GM12801 (cell line): ENCODE data around the gene ZDHHC22.

Experiments
- TF ChIP-seq, protein P1 (sequence below): IDR thresholded peaks from one replicate; pipeline ENCODE4 v1.5.1; 2011; ENCODE audit warnings: control low read depth; ENCODE audit not compliant: insufficient read length; ENCODE audit errors: extremely low read depth

Gene ZDHHC22

DNA sequence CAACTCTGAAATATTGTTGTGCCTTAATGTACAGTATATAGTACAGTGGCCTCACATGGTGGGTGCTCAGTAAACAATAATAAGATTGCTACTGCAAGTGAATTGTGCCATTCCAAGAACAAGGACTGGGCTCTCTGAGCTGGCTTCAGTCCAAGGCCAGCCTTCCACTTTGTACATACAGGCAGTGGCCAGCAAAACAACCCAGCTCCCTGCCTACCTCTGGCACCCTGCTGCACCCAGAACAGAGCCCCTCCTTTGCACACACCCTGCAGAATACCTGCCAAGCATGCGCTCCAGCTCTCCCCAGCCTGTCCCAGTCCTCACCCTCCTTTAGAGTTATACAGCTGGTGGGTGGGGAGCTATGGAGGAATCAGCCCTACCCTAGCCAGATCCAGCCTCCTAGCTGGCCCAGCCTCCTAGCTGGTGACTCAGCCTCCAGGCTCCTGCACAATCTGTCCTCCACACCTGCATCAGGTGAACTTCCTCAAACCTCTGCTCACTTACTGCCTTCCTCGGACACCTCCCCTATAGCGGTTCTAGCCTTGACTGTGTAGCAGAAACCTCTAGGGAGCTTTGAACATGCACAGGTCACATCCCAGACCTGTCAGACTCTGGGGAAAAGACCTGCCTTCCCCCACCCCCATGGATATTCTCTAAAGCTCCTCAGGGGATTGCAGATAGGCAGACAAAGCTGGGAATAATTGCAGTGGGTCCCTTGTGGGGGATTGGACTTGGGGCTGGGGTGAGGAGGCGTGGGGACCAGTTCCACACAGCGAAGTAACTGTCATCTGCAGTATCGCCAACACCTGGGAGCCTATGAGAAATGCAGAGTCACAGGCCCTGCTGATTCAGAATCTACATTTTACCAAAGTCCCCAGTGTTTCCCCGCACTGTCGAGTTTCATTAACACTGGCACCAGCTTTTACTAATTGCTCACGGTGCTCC lies 17.9 kb downstream of the ZDHHC22 start:
- TF ChIP-seq, protein P1, sequence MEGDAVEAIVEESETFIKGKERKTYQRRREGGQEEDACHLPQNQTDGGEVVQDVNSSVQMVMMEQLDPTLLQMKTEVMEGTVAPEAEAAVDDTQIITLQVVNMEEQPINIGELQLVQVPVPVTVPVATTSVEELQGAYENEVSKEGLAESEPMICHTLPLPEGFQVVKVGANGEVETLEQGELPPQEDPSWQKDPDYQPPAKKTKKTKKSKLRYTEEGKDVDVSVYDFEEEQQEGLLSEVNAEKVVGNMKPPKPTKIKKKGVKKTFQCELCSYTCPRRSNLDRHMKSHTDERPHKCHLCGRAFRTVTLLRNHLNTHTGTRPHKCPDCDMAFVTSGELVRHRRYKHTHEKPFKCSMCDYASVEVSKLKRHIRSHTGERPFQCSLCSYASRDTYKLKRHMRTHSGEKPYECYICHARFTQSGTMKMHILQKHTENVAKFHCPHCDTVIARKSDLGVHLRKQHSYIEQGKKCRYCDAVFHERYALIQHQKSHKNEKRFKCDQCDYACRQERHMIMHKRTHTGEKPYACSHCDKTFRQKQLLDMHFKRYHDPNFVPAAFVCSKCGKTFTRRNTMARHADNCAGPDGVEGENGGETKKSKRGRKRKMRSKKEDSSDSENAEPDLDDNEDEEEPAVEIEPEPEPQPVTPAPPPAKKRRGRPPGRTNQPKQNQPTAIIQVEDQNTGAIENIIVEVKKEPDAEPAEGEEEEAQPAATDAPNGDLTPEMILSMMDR: no peak

DNA sequence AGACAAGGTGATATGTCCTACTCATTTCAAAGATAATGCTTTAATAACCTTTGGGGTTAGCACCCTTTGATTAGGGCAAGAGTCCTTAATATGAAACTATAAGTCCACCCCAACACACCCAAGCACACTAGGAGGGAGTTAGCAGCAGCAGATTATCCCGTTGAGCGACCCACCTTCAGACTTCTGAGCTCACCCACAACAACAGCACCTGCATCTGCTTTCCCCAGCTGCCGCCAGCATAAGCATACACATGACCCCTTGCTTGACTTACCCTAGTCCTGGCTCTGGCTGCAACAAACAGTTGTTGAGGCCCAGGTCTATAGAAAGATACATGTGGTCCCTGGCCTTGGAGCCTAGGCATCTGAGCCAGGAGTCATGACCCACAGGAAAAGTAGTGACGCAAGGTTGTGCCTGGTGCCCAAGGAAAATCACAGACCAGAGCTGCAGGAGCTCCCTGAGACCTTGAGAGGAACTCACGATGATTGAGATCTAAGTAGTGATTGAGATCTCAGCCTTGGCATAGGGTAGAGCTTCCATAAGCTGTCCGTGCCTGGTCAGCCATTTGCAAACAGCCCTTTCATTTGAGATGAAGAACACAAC lies 19.0 kb downstream of the ZDHHC22 start:
- TF ChIP-seq, protein P1: no peak

DNA sequence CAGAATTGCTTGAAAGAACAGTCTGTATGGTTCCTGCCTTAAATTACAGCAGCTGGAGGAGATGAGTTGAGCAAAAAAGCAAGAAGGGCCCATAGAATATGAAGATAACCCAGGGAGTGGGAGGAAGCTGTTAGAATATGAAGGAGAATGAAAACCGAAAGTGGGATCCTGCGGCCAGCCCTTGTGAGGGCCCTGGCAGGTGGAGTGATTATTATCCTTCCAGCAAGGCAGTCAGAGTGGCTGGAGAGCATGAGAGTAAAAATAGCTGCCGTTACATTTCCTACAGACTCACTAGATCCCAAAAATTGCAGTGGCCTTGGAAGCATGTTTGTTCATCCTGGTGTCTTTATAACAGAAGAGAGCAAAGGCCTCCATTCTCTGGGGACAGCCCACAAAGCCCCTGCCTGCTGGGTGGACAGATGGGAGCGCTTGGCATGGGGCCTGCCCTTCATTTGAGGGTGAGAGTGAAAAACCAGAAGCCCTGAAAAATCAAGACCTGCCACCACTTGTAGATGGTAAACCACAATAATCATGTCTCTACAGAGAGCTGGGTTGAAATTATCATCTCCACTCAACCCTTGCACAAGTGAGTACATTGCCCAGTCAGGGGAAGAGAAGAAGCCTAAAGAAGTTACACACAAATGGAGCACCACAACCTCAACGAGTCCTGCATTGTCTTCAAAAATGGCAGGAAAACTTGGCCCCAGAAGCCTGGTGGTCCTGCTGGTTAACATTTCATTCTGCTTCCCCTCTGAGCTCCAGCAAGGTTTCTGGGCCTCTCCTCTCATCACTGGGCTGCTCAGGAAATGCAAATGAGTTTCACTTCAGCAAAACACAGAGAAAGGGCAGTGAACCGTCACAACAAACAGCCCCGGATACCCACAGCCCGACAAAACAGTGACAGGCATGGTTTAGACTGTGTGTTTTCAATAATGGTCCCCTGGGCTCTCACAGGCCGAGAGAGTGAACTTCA lies 20.5 kb downstream of the ZDHHC22 start:
- TF ChIP-seq, protein P1: no peak

DNA sequence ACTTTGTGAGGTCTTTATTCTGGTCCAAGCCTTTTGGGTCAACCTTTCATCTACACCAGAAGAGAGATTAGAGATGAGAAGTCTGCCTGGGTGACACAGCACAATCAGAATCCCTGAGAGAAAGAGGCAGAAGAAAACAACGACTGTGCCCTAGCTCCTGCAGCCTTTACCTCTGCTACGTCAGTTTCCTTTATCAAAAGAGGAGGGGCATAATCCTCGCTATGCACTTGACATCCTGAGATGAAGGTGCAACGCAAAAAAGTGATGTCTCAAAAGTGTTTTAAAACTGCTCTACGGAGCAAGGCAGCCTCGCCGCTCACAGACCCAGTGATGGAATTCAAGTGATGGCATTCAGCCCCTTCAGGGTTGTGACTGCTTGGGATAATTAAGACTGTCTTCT lies 21.7 kb downstream of the ZDHHC22 start:
- TF ChIP-seq, protein P1: no peak

DNA sequence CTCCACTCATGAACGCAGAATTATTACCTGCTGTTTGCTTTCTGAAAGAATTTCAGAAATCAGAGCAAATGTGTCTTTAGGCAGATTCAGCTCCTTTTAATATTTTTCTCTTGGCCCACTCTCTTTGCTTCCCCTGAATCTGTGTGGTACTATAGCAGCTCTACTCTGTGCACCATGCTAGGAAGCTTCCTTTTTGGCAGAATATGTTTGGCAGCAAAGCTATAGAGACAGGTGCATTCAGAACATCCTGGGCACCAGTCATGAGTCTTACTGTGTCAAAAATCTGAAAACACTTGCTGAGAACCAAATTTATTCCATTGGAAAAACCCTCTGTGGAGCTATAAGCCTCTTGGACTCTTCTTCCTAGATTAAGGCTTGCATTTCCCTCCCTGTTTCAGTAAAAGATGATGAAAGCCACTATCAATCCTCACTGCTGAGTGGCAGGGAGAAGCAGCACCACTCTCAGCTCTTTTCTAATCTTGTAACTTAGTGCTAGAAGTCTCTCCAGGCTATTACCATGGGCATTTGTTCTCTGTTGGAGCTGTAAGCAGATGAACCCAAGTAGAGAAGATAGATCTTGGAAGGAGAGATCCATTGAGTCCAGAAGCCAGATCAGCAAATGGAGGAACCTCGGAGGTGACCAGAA lies 25.3 kb downstream of the ZDHHC22 start:
- TF ChIP-seq, protein P1: no peak

DNA sequence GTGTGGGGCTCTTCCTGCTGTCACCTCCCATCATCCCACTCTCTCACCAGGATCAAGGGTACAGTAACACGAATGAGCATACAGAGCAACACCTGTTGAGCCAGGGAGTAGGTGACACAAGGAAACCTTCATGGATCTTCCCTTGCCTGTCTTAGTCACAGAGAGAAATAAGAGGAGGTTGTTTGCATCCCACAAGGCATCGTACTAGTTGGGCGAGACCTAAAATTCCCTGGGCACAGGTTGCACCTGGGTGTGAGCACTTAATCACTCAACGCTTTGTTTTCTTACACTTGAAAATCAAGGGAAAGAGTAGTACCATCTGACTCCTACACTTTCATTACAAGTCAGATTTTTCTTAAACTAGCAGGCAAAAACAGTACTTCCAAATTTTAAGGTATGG lies 27.0 kb downstream of the ZDHHC22 start:
- TF ChIP-seq, protein P1: no peak

DNA sequence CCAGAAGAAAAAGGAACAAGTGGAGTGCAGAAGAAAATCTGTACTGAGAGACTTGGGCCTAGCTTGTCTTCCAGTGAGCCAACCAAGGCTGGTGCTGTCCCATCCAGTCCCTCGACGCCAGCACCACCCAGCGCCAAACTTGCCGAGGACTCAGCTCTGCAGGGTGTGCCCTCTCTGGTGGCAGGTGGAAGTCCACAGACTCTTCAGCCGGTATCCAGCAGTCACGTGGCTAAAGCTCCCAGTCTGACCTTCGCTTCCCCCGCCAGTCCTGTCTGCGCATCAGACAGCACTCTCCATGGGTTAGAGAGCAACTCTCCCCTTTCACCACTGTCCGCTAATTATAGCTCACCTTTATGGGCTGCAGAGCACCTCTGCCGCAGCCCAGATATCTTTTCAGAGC lies 27.9 kb downstream of the ZDHHC22 start:
- TF ChIP-seq, protein P1: no peak
